CD4-positive, CD25-positive, alpha-beta regulatory T cell (primary cell): ENCODE results near the gene CTAG1B. TPM values are rescaled to one million over a fixed set of nuclear protein-coding genes. Genes with fewer than 3 reads are reported as not detected.
A peak's percentile ranks its signal among the peaks of the same experiment; 100 is the strongest.
"Not testable (repeated sequence)": the region's sequence is repeated elsewhere in the genome, so short reads cannot be mapped to it uniquely, and the experiment has no call there.

ENCODE experiments used
- ATAC-seq, 2 donors: fragments of 150-1000 bp; cut with Tn5 transposase; one replicate each; pipeline ENCODE4 v1.10.0; 2021; ENCODE audit warnings: low read depth in 2 of 2, moderate number of reproducible peaks in 2 of 2, moderate library complexity in 1 of 2
- DNase-seq, 3 donors: peaks; one replicate each; pipeline versions ENCODE4 v3.0.0 to v3.0.0-alpha.2; 2012 to 2022; ENCODE audit warnings: mixed read lengths in 1 of 3
- H3K27ac ChIP-seq: one replicate; pipeline ENCODE4 v1.7.0; 2013; ENCODE audit warnings: mild to moderate bottlenecking, low read length; ENCODE audit not compliant: insufficient read depth, poor library complexity, severe bottlenecking
- H3K27me3 ChIP-seq: one replicate; pipeline ENCODE4 v1.7.0; 2013; ENCODE audit warnings: low read length; ENCODE audit not compliant: control insufficient read depth, insufficient read depth
- H3K36me3 ChIP-seq: one replicate; pipeline ENCODE4 v1.7.0; 2013; ENCODE audit warnings: mild to moderate bottlenecking, low read length, moderate library complexity; ENCODE audit not compliant: control insufficient read depth, insufficient read depth
- H3K4me1 ChIP-seq: 2 replicates; pipeline ENCODE4 v1.7.0; 2013; ENCODE audit warnings: mild to moderate bottlenecking, low read length; ENCODE audit not compliant: insufficient read depth, control insufficient read depth, poor library complexity, severe bottlenecking
- H3K4me3 ChIP-seq: one replicate; pipeline ENCODE4 v1.7.0; 2013; ENCODE audit warnings: low read depth, mild to moderate bottlenecking, low read length, moderate library complexity
- H3K9me3 ChIP-seq, 2 experiments: 1 replicate in 1 of 2; 2 replicates in 1 of 2; pipeline ENCODE4 v1.7.0; 2013; ENCODE audit warnings: low read length in 2 of 2, mild to moderate bottlenecking in 1 of 2, moderate library complexity in 1 of 2; ENCODE audit not compliant: control insufficient read depth in 2 of 2
- H3K27ac Mint-ChIP-seq, 3 donors: one replicate each; pipeline ENCODE4 v1.8.0; 2020 to 2022; ENCODE audit warnings: mild to moderate bottlenecking in 3 of 3, mixed read lengths in 3 of 3, moderate library complexity in 2 of 3
- H3K27me3 Mint-ChIP-seq: one replicate; pipeline ENCODE4 v1.8.0; 2022; ENCODE audit warnings: mild to moderate bottlenecking, mixed read lengths
- H3K36me3 Mint-ChIP-seq: one replicate; pipeline ENCODE4 v1.8.0; 2020; ENCODE audit warnings: mixed read lengths
- H3K4me1 Mint-ChIP-seq, 4 donors: one replicate each; pipeline ENCODE4 v1.8.0; 2020 to 2022; ENCODE audit warnings: mixed read lengths in 4 of 4, mild to moderate bottlenecking in 1 of 4
- H3K4me3 Mint-ChIP-seq, 4 donors: one replicate each; pipeline ENCODE4 v1.8.0; 2020 to 2022; ENCODE audit warnings: mild to moderate bottlenecking in 4 of 4, mixed read lengths in 4 of 4, moderate library complexity in 3 of 4
- H3K9me3 Mint-ChIP-seq, 7 donors: one replicate each; pipeline ENCODE4 v1.8.0; 2020 to 2022; ENCODE audit warnings: mixed read lengths in 7 of 7, mild to moderate bottlenecking in 3 of 7, moderate library complexity in 2 of 7
- polyA plus RNA-seq, 4 donors: library from polyadenylated mRNA; unstranded; fragments of 300-500 nt; fragmentation: Illumina TruSeq; gene quantifications; one replicate each; pipeline ENCODE4 v1.2.3, GENCODE V29; 2021
- total RNA-seq: library from RNA; stranded (reverse); gene quantifications from one replicate; pipeline ENCODE4 v1.2.3, GENCODE V29; 2022

Gene CTAG1B
- total RNA-seq, result not detected
- not detected for polyA plus RNA-seq

DNA sequence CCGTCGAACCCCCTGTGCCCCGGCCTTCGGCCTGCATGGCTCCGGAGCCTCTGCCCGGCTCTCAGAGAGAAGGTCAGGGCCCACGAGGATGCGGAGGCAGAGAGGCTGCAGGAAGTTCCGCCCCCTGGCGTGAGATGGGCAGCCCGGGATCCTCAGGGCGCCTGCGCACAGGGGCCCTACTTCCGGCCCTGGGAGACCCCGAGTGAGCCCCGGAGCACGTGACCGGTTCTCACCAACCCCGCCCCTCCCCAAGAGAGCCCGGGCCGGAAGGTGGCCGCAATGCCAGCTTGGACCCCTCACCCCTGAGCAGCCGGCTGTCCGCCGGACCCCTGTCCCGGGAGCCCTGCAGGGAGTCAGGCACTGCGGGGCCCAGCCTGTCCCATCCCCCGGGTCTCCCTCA is at the start of gene CTAG1B:
Gene CTAG1B, minus strand, starts transcription at position 101 of the 400 bp plus-strand sequence. Its CDS starts 64 bp downstream, at position 37.
- ATAC-seq, H3K4me3 Mint-ChIP-seq, H3K9me3 Mint-ChIP-seq, H3K27me3 ChIP-seq, H3K27me3 Mint-ChIP-seq, H3K4me1 Mint-ChIP-seq, H3K27ac Mint-ChIP-seq, H3K4me3 ChIP-seq, H3K36me3 Mint-ChIP-seq, H3K36me3 ChIP-seq, DNase-seq, H3K9me3 ChIP-seq, H3K27ac ChIP-seq, H3K4me1 ChIP-seq: not testable (repeated sequence)

DNA sequence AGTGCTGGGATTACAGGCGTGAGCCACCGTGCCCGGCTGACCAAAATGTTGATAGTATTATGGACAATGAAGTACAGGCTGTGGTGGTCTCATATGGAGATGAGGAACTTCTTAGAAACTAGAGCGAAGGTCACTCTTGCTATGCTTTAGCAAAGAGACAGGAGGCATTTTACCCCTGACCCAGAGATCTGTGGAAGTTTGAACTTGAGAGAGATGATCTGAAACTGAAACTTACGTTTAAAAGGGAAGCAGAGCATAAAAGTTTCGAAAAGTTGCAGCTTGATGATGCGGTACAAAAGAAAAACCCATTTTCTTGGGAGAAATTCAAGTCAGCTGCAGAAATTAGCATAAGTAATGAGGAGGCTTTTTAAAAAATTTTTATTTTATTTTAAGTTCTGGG is 42.8 kb upstream of the CTAG1B start:
- H3K4me3 Mint-ChIP-seq, result no peak overlapping the region

DNA sequence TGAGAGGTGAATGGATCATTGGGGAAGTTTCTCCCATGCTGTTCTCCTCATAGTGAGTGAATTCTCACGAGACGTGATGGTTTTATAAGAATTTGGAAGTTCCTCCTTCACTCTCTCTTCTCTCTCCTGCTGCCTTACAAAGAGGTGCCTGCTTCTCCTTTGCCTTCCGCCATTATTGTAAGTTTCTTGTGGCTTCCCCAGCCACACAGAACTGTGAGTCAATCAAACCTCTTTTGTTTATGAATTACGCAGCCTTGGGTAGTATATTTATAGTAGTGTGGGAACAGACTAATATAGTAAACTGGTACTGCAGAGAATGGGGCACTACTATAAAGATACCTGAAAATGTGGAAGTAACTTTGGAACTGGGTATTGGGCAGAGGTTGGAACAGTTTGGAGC is 42.1 kb upstream of the CTAG1B start:
- peaks cover 0 to 4% (median 2%) of the 10 kb centered on the region in 7 donors for H3K9me3 Mint-ChIP-seq
- no peaks in the 10 kb centered on the region for H3K36me3 ChIP-seq
- H3K27me3 ChIP-seq, result no peaks in the 10 kb centered on the region
- no peaks in the 10 kb centered on the region for H3K36me3 Mint-ChIP-seq
- no peaks in the 10 kb centered on the region for H3K9me3 ChIP-seq
- DNase-seq, result no peak
- H3K27ac Mint-ChIP-seq, result no peak overlapping the region
- H3K27me3 Mint-ChIP-seq, result peaks cover 4% of the 10 kb centered on the region
- no peak overlapping the region for H3K4me3 Mint-ChIP-seq
- no peak overlapping the region for H3K27ac ChIP-seq
- no peak for ATAC-seq
- no peak overlapping the region for H3K4me3 ChIP-seq
- H3K4me1 Mint-ChIP-seq, result no peaks in the 10 kb centered on the region
- no peaks in the 10 kb centered on the region for H3K4me1 ChIP-seq

More for the DNA sequence above, 42.8 kb upstream of the CTAG1B start:
- H3K36me3 Mint-ChIP-seq, result no peaks in the 10 kb centered on the region
- Histone ChIP-seq H3K36me3 (no peaks in the 10 kb centered on the region), H3K4me3 (no peak overlapping the region), H3K9me3 (no peaks in the 10 kb centered on the region), H3K27ac (no peak overlapping the region), H3K4me1 (no peaks in the 10 kb centered on the region), H3K27me3 (no peaks in the 10 kb centered on the region)
- DNase-seq (no peak), ATAC-seq (no peak)
- no peaks in the 10 kb centered on the region for H3K4me1 Mint-ChIP-seq
- H3K9me3 Mint-ChIP-seq, result peaks cover 0 to 6% (median 2%) of the 10 kb centered on the region in 7 donors
- H3K27me3 Mint-ChIP-seq, result peaks cover 7% of the 10 kb centered on the region
- H3K27ac Mint-ChIP-seq, result no peak overlapping the region

DNA sequence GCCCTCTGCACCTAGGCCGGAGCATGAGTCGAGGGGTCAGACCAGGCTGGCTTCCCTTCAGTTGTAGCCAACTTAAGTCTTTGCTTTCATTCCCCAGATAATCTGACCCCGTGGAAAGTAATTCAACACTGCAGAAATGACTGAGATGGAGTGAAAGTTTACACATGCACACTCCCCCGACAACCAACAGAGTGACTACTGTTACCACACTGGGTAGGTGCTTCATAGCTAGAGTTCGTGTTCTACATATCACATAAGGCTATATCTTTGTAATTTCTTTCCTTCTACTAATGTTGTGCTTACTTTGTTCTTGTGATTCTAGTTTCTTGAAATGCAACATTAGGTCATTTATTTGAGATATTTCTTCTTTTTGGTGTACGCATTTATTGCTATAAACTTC is 41.5 kb upstream of the CTAG1B start:
- no peaks in the 10 kb centered on the region for H3K9me3 ChIP-seq
- H3K27ac Mint-ChIP-seq, result no peak overlapping the region
- H3K36me3 Mint-ChIP-seq, result no peaks in the 10 kb centered on the region
- H3K4me3 ChIP-seq, result no peak overlapping the region
- DNase-seq (no peak), ATAC-seq (no peak)
- H3K9me3 Mint-ChIP-seq, result peaks cover 0 to 4% (median 2%) of the 10 kb centered on the region in 7 donors
- peaks cover 4% of the 10 kb centered on the region for H3K27me3 Mint-ChIP-seq
- no peaks in the 10 kb centered on the region for H3K4me1 ChIP-seq
- no peaks in the 10 kb centered on the region for H3K27me3 ChIP-seq
- H3K36me3 ChIP-seq, result no peaks in the 10 kb centered on the region
- H3K4me1 Mint-ChIP-seq, result no peaks in the 10 kb centered on the region
- H3K27ac ChIP-seq, result no peak overlapping the region
- no peak overlapping the region for H3K4me3 Mint-ChIP-seq

DNA sequence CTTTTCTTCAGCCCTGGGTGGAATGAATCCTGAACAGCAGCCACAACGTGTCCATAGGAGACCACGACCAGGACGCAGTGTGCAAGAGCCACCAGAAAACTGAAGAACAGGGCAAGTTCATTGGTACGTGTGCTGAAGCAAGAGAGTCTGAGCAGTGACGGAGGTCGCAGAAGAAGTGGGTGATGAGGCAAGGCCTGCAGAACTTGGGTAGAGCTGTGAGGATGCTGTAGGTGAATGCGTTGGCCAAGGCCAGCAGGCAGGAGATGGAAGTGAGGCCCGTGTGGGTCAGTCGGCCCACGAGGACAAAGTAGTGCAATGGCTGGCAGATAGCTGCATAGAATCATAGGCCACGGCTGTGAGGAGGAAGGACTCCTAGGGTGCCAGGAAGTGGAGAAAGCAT is 39.9 kb upstream of the CTAG1B start:
- H3K36me3 Mint-ChIP-seq, result no peaks in the 10 kb centered on the region
- Histone ChIP-seq H3K27me3 (no peaks in the 10 kb centered on the region), H3K9me3 (no peaks in the 10 kb centered on the region), H3K4me3 (no peak overlapping the region), H3K27ac (no peak overlapping the region), H3K4me1 (no peaks in the 10 kb centered on the region), H3K36me3 (no peaks in the 10 kb centered on the region)
- no peaks in the 10 kb centered on the region for H3K4me1 Mint-ChIP-seq
- peaks cover 0 to 3% (median 2%) of the 10 kb centered on the region in 7 donors for H3K9me3 Mint-ChIP-seq
- H3K4me3 Mint-ChIP-seq, result no peak overlapping the region
- DNase-seq, result no peak
- H3K27ac Mint-ChIP-seq, result peak overlapping the region in 1 of 3 donors; percentile 52
- ATAC-seq, result no peak
- peaks cover 4% of the 10 kb centered on the region for H3K27me3 Mint-ChIP-seq

DNA sequence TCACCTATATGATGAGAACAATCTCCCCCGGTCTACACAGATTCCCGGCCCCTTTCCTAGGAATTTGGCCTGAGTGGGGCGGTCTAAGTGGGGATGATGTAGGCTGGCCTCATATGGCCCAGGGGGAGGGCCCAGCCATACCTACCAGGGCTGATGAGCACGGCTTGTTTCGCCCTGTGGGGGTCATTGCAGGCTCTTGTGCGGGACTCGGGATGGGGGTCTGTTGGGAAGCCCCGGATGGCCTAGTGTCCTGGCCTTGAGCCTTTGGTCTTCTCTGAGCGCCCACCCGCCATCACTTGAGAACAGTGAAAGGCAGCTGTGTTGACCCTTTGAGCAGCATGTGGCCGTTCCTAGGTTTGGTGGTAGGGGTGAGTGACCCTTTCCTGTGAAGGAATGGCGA is 39.1 kb upstream of the CTAG1B start:
- H3K9me3 ChIP-seq, result no peaks in the 10 kb centered on the region
- H3K4me1 Mint-ChIP-seq, result no peaks in the 10 kb centered on the region
- peaks cover 0 to 2% (median 0%) of the 10 kb centered on the region in 7 donors for H3K9me3 Mint-ChIP-seq
- ATAC-seq (no peak), DNase-seq (no peak)
- H3K36me3 ChIP-seq, result no peaks in the 10 kb centered on the region
- H3K36me3 Mint-ChIP-seq, result no peaks in the 10 kb centered on the region
- peaks cover 4% of the 10 kb centered on the region for H3K27me3 Mint-ChIP-seq
- no peak overlapping the region for H3K27ac ChIP-seq
- H3K27ac Mint-ChIP-seq, result no peak overlapping the region
- H3K4me3 ChIP-seq, result no peak overlapping the region
- no peaks in the 10 kb centered on the region for H3K27me3 ChIP-seq
- no peaks in the 10 kb centered on the region for H3K4me1 ChIP-seq
- no peak overlapping the region for H3K4me3 Mint-ChIP-seq

DNA sequence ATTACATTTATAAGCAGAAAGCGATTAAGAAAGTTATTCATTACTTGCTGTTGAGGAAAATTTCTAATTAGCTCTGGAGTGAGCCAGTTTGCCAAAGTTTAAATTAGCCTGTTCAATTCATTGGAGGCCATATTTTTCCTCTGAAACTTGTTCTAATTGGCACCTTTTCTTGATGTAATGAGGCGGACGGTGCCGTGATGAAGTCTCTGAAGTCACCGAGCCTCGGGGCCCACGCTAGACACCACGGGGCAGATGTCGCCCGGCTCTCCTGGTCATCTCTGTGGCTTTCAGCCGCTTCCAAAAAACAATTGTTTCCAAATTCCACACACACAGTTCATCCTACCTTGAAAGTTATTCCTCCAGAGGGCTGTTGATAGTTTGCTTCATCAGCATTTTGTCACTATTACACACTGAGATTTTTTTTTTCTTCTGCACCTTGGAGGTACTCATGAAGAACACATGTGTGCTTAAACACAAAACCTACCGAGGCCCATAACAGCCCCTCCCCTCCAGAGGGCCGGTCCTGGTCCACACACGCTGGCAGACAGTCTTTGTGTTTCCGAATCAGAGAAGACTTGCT is 38.2 kb upstream of the CTAG1B start:
- no peak for ATAC-seq
- Mint-ChIP-seq H3K4me1 (no peaks in the 10 kb centered on the region), H3K27me3 (peaks cover 4% of the 10 kb centered on the region), H3K9me3 (peaks cover 0 to 2% (median 0%) of the 10 kb centered on the region in 7 donors), H3K36me3 (no peaks in the 10 kb centered on the region), H3K4me3 (no peak overlapping the region), H3K27ac (no peak overlapping the region)
- Histone ChIP-seq H3K27me3 (no peaks in the 10 kb centered on the region), H3K36me3 (no peaks in the 10 kb centered on the region), H3K9me3 (no peaks in the 10 kb centered on the region), H3K4me3 (no peak overlapping the region), H3K27ac (no peak overlapping the region), H3K4me1 (no peaks in the 10 kb centered on the region)
- no peak for DNase-seq

DNA sequence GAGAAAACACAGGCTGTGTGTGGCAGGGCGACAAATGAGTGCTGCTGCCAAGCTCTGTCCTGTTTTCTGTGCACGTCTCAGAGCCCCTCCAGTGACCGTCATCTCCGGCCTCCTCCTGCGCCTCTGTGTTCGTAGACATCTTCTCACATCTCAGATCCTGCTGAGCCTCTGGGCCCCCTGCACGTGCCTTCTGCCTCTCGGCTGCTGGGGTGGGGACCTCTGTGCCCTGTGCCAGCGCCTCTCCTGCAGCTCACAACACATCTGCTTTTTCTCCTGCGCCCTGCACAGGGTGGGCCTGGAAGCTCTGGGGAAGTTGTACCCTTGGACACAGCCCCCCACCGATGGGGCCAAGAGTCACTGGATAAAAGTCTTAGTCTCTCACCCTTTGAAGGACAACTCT is 36.7 kb upstream of the CTAG1B start:
- Mint-ChIP-seq H3K36me3 (no peaks in the 10 kb centered on the region), H3K4me1 (no peaks in the 10 kb centered on the region), H3K27ac (no peak overlapping the region), H3K4me3 (no peak overlapping the region), H3K9me3 (peaks cover 0 to 2% (median 0%) of the 10 kb centered on the region in 7 donors), H3K27me3 (peaks cover 4% of the 10 kb centered on the region)
- Histone ChIP-seq H3K9me3 (no peaks in the 10 kb centered on the region), H3K27me3 (no peaks in the 10 kb centered on the region), H3K4me1 (no peaks in the 10 kb centered on the region), H3K36me3 (no peaks in the 10 kb centered on the region), H3K4me3 (no peak overlapping the region), H3K27ac (no peak overlapping the region)
- ATAC-seq, result no peak
- DNase-seq, result no peak
